ENCODE data around the gene BEST1. TPM values are rescaled to one million over a fixed set of nuclear protein-coding genes. Genes with fewer than 3 reads are reported as not detected.
A peak's percentile ranks its signal among the peaks of the same experiment; 100 is the strongest.
"Not testable (repeated sequence)": the region's sequence is repeated elsewhere in the genome, so short reads cannot be mapped to it uniquely, and the experiment has no call there.

Gene BEST1
- total RNA-seq, 1 donor from 2014 or later = 1.7 TPM

GRCh38 chr11:61963282-61964057 is 13.3 kb downstream of the BEST1 start:
- no peak for DNase-seq (ENCODE audit: low read depth)

- DNase-seq (ENCODE audit: low read depth) = no peak
Measured at GRCh38 chr11:61964058-61964665, 14.0 kb downstream of the BEST1 start.

GRCh38 chr11:61964666-61965271 is 14.6 kb downstream of the BEST1 start:
- DNase-seq (ENCODE audit: low read depth) = not testable (repeated sequence)

- no peak for DNase-seq (ENCODE audit: low read depth)
Measured at GRCh38 chr11:61966734-61967115, 16.6 kb downstream of the BEST1 start.

GRCh38 chr11:61967116-61967923 is 17.2 kb downstream of the BEST1 start, which contains the start of gene FTH1:
TSS of gene FTH1 (minus strand) at chr11:61967634. CDS start at chr11:61967425, 209 bp downstream.
- peak; percentile 93 for DNase-seq (ENCODE audit: low read depth)

- DNase-seq (ENCODE audit: low read depth) = peak; percentile 50
Measured at GRCh38 chr11:61967924-61968757, 18.0 kb downstream of the BEST1 start.

- DNase-seq (ENCODE audit: low read depth) = no peak
Measured at GRCh38 chr11:61968758-61969390, 18.7 kb downstream of the BEST1 start.

- DNase-seq (ENCODE audit: low read depth) = peak; percentile 4
Measured at GRCh38 chr11:61969391-61969758, 19.2 kb downstream of the BEST1 start.

GRCh38 chr11:61969838-61970662 is 19.9 kb downstream of the BEST1 start:
- DNase-seq (ENCODE audit: low read depth) = peak; percentile 59

GRCh38 chr11:61971248-61972111 is 21.3 kb downstream of the BEST1 start:
- DNase-seq (ENCODE audit: low read depth) = peak; percentile 98

- DNase-seq (ENCODE audit: low read depth) = no peak
Measured at GRCh38 chr11:61972112-61972671, 22.0 kb downstream of the BEST1 start.

GRCh38 chr11:61972672-61973475 is 22.7 kb downstream of the BEST1 start:
- peak; percentile 56 for DNase-seq (ENCODE audit: low read depth)

GRCh38 chr11:61973476-61974162 is 23.5 kb downstream of the BEST1 start:
- DNase-seq (ENCODE audit: low read depth) = no peak

GRCh38 chr11:61974766-61975631 is 24.8 kb downstream of the BEST1 start:
- no peak for DNase-seq (ENCODE audit: low read depth)

- DNase-seq (ENCODE audit: low read depth) = peak; percentile 79
Measured at GRCh38 chr11:61975638-61976419, 25.7 kb downstream of the BEST1 start.
